WTC11 (cell line): ENCODE results near the gene TMEFF2.

Source experiments
- FOXP4 ChIP-seq: sonication (generic); formaldehyde crosslinking; IDR thresholded peaks from 2 replicates; pipeline ENCODE4 v1.8.0; 2022; ENCODE audit warnings: mild to moderate bottlenecking, missing genetic modification reagents
- KAT7 ChIP-seq: sonication (generic); formaldehyde crosslinking; IDR thresholded peaks from 2 replicates; pipeline ENCODE4 v1.8.1; 2023; ENCODE audit warnings: missing genetic modification reagents, mild to moderate bottlenecking, borderline replicate concordance
- TF ChIP-seq, protein P1 (sequence below): sonication (generic); formaldehyde crosslinking; IDR thresholded peaks from 2 replicates; pipeline ENCODE4 v1.8.1; 2022; ENCODE audit warnings: low read depth, missing genetic modification reagents, borderline replicate concordance

- TF ChIP-seq, protein P1, sequence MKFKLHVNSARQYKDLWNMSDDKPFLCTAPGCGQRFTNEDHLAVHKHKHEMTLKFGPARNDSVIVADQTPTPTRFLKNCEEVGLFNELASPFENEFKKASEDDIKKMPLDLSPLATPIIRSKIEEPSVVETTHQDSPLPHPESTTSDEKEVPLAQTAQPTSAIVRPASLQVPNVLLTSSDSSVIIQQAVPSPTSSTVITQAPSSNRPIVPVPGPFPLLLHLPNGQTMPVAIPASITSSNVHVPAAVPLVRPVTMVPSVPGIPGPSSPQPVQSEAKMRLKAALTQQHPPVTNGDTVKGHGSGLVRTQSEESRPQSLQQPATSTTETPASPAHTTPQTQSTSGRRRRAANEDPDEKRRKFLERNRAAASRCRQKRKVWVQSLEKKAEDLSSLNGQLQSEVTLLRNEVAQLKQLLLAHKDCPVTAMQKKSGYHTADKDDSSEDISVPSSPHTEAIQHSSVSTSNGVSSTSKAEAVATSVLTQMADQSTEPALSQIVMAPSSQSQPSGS (CRISPR knock-in tag), result no peak
- no peak for TF ChIP-seq FOXP4
- no peak for TF ChIP-seq KAT7 (CRISPR knock-in tag)
These were observed 107.3 kb downstream of the TMEFF2 start for GRCh38 chr2:192087398-192087958.
